ENCODE data around the gene CXCR5.

The CXCR5 gene

DNA sequence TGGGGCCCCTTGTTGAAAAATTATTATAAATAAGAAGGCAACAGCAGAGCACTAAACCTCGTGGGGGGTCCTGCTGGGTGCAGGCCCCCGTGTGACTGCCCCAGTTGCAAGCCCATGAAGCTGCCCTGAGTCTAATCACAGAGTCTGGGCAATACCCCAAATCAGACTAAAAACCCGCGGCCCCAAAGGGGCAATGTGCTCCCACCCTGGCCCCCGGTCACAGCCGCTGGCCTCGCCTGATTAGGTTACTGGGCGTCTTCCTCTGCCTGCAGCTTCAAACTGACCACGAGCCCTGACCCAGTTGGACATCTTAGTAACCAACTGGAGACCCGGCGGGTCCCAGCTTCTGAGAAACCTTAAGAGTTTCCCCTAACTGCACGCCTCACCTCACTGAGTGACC is 1.6 kb downstream of the CXCR5 start:
- Mint-ChIP-seq H3K4me1 (ENCODE audit: low read depth) (peaks cover 34% of the 10 kb centered on the region), H3K27me3 (ENCODE audit: low read depth) (no peaks in the 10 kb centered on the region), H3K9me3 (no peaks in the 10 kb centered on the region), H3K4me3 (no peak overlapping the region), H3K36me3 (ENCODE audit: low read depth) (no peaks in the 10 kb centered on the region), H3K27ac (no peak overlapping the region)
- no peak for DNase-seq (ENCODE audit: low spot score)

DNA sequence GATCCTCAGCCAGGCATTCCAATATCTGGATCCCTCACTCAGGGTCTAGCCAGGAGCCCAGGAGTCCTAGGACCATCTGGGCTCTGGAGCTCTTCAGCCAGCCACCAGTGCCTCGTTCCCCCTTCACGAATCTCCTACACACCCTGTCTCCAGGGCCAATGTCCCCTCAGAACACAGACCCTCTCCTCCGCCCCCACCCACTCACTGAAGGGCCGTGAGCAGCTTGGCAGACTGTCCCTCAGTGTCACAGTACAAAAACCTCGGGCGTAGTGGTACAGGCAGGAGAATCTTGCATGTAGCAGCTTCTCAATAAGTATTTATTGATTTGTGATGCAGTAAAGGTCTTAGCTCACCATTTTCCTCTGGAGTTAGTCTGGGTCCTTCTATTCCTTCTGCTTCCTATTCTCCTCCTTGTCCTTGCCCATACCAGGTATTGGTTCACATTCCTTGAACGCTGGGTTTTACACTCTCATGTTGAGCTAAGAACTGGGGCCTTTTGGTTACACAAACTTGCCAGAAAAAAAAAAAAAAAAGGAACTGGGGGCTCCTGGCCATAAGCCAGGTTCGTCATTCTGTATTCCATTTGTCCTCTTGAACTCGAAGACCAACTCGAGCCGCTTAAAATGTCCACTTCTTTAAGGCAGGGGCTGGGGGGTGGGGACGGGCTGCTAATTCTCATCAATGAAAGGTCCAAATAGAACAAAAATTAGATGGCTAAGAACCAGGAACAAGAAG is 2.3 kb downstream of the CXCR5 start:
- Mint-ChIP-seq H3K36me3 (ENCODE audit: low read depth) (no peaks in the 10 kb centered on the region), H3K9me3 (no peaks in the 10 kb centered on the region), H3K27ac (no peak overlapping the region), H3K4me3 (no peak overlapping the region), H3K27me3 (ENCODE audit: low read depth) (no peaks in the 10 kb centered on the region), H3K4me1 (ENCODE audit: low read depth) (peaks cover 34% of the 10 kb centered on the region)
- no peak for DNase-seq (ENCODE audit: low spot score)

DNA sequence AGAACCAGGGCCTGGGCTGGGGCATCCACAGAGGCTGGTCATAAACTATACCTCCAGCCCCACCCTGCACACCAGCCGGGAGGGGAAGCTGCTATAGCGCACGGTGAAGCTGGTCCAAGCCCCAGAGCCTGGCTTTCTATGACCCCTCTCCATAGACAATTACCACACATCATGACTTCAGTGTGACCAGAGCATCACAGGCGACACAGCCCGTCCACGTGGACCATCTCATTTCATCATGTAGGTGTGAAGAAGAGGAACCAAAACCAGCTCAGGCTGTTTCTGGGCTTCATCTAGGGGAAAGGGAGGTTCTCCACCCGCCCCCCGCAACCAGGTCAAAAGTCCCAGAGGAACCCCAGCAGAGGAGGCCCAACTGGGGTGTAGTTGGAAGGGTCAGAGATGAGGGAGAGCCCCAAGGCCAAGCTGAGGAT is 3.0 kb downstream of the CXCR5 start:
- Mint-ChIP-seq H3K4me1 (ENCODE audit: low read depth) (peaks cover 30% of the 10 kb centered on the region), H3K36me3 (ENCODE audit: low read depth) (no peaks in the 10 kb centered on the region), H3K27ac (no peak overlapping the region), H3K4me3 (no peak overlapping the region), H3K27me3 (ENCODE audit: low read depth) (no peaks in the 10 kb centered on the region), H3K9me3 (no peaks in the 10 kb centered on the region)
- DNase-seq (ENCODE audit: low spot score) = no peak

DNA sequence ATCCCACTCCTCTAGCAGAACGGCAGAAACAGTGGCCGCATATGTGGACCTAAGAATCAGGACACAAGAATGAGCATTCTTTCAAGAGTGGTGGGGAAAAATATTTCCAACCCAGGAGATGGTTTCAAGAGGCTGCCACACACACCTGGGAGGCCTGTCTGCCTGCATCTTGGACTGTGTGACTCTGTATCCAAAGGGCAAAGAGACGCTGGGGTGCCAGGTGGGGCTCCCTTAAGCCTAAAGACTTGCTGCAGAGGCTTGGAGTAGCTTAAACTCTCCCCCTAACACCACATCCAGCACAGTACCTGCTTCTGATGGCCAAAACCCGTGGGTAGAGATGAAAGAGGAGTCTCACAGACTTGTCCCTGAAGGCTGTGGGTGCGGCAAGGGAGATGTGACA is 3.5 kb downstream of the CXCR5 start:
- H3K36me3 Mint-ChIP-seq (ENCODE audit: low read depth) = no peaks in the 10 kb centered on the region
- no peak overlapping the region for H3K4me3 Mint-ChIP-seq
- H3K9me3 Mint-ChIP-seq = no peaks in the 10 kb centered on the region
- no peaks in the 10 kb centered on the region for H3K27me3 Mint-ChIP-seq (ENCODE audit: low read depth)
- H3K4me1 Mint-ChIP-seq (ENCODE audit: low read depth) = peaks cover 34% of the 10 kb centered on the region
- no peak for DNase-seq (ENCODE audit: low spot score)
- H3K27ac Mint-ChIP-seq = no peak overlapping the region

DNA sequence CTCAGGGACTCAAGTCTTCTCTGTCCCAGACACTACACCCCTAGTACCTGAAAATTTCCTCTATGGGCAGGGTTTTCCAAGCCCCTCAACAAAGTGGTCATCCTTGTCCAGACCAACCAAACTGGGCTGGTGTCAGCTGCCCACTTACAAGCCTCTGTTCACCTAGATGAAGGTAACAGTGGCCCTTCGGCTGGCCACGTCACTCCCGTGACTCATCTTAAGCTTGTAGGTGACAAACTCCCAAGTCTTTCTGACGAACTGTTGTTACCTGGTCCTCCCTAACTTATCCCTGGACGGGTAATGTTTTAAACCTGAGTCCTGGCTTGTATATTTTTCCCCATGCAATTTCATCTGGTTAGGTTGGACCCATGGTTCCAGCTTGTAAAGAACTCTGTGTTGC is 4.7 kb downstream of the CXCR5 start:
- no peak overlapping the region for H3K4me3 Mint-ChIP-seq
- H3K4me1 Mint-ChIP-seq (ENCODE audit: low read depth) = peaks cover 35% of the 10 kb centered on the region
- no peak for DNase-seq (ENCODE audit: low spot score)
- H3K9me3 Mint-ChIP-seq = no peaks in the 10 kb centered on the region
- no peaks in the 10 kb centered on the region for H3K36me3 Mint-ChIP-seq (ENCODE audit: low read depth)
- H3K27me3 Mint-ChIP-seq (ENCODE audit: low read depth) = no peaks in the 10 kb centered on the region
- H3K27ac Mint-ChIP-seq = no peak overlapping the region

DNA sequence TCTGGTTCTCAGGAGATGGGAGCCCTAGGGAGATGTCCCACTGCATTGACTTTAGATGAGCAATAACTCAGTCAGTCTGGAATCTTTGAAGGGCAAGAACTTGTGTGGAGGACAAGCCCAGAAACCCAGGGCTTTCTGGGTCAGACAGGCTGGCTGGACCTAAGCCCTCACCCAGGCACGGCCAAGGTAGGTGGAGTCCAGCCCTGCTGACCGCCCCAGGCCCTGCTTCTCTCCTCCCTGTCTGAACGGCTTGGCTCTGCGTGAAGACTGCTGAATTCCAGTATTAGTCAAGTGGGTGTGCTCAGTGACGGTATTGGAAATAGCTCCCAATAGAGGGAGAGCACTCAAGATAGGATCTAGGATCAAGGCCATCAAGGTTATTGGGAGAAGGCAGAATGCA is 6.1 kb downstream of the CXCR5 start:
- DNase-seq (ENCODE audit: low spot score) = no peak
- Mint-ChIP-seq H3K27me3 (ENCODE audit: low read depth) (no peaks in the 10 kb centered on the region), H3K9me3 (no peaks in the 10 kb centered on the region), H3K36me3 (ENCODE audit: low read depth) (peaks cover 1% of the 10 kb centered on the region), H3K4me3 (no peak overlapping the region), H3K27ac (no peak overlapping the region), H3K4me1 (ENCODE audit: low read depth) (peaks cover 39% of the 10 kb centered on the region)

DNA sequence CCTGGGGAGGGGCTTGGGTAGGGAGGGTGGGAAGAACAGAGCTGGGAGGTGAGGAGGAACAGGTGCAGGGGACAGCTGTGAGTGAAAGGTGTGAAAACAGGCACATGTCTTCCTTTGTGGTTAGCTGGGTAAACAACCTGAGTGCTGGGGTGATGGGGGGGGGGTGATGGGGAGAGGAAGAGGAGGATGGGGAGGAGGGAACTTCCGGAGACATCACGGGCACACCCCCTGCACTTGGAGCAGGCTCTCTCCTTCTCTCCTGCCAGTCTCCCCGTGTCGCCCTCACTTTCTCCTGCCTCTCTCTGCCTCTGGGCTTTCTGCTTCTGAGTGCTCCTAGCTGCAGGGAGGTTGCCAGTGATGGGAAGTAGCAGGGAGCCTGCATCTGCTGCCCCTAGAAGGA is 8.8 kb downstream of the CXCR5 start:
- no peak for DNase-seq (ENCODE audit: low spot score)

DNA sequence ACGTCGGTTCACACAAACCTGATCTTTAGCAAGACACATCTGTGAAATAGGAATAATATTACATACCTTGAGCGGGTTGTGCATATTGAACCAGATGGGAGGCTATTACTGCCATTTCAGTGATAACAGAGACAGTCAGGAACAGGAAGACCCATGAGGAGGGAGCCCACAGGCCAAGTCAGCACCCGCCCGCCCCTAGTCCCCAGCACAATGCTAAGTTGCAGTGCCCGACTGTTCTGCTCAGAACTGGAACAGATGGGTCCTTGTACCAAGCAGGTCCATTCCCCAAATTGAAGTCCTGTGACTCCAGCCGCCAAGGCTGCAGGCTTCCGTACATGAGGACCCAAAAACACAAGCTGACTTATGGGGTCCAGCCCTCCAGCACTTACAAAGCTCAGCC is 9.3 kb downstream of the CXCR5 start:
- peak overlapping the region; percentile 53 for H3K27ac Mint-ChIP-seq
- H3K4me3 Mint-ChIP-seq = peak overlapping the region; percentile 60
- peaks cover 54% of the 10 kb centered on the region for H3K4me1 Mint-ChIP-seq (ENCODE audit: low read depth)
- peaks cover 4% of the 10 kb centered on the region for H3K36me3 Mint-ChIP-seq (ENCODE audit: low read depth)
- DNase-seq (ENCODE audit: low spot score) = no peak
- H3K9me3 Mint-ChIP-seq = no peaks in the 10 kb centered on the region
- H3K27me3 Mint-ChIP-seq (ENCODE audit: low read depth) = no peaks in the 10 kb centered on the region

More for the DNA sequence above, 8.8 kb downstream of the CXCR5 start:
- peaks cover 3% of the 10 kb centered on the region for H3K36me3 Mint-ChIP-seq (ENCODE audit: low read depth)
- H3K27ac Mint-ChIP-seq = peak overlapping the region; percentile 53
- H3K9me3 Mint-ChIP-seq = no peaks in the 10 kb centered on the region
- peak overlapping the region; percentile 60 for H3K4me3 Mint-ChIP-seq
- no peaks in the 10 kb centered on the region for H3K27me3 Mint-ChIP-seq (ENCODE audit: low read depth)
- peaks cover 54% of the 10 kb centered on the region for H3K4me1 Mint-ChIP-seq (ENCODE audit: low read depth)

DNA sequence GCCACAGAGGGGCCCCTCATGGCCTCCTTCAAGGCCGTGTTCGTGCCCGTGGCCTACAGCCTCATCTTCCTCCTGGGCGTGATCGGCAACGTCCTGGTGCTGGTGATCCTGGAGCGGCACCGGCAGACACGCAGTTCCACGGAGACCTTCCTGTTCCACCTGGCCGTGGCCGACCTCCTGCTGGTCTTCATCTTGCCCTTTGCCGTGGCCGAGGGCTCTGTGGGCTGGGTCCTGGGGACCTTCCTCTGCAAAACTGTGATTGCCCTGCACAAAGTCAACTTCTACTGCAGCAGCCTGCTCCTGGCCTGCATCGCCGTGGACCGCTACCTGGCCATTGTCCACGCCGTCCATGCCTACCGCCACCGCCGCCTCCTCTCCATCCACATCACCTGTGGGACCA is 10.0 kb downstream of the CXCR5 start:
- Mint-ChIP-seq H3K27ac (no peak overlapping the region), H3K9me3 (no peaks in the 10 kb centered on the region), H3K36me3 (ENCODE audit: low read depth) (peaks cover 6% of the 10 kb centered on the region), H3K27me3 (ENCODE audit: low read depth) (no peaks in the 10 kb centered on the region), H3K4me3 (peak overlapping the region; percentile 30), H3K4me1 (ENCODE audit: low read depth) (peaks cover 54% of the 10 kb centered on the region)
- DNase-seq (ENCODE audit: low spot score) = no peak

DNA sequence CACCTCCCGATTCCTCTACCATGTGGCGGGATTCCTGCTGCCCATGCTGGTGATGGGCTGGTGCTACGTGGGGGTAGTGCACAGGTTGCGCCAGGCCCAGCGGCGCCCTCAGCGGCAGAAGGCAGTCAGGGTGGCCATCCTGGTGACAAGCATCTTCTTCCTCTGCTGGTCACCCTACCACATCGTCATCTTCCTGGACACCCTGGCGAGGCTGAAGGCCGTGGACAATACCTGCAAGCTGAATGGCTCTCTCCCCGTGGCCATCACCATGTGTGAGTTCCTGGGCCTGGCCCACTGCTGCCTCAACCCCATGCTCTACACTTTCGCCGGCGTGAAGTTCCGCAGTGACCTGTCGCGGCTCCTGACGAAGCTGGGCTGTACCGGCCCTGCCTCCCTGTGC is 10.5 kb downstream of the CXCR5 start:
- H3K27ac Mint-ChIP-seq = no peak overlapping the region
- no peak for DNase-seq (ENCODE audit: low spot score)
- peaks cover 54% of the 10 kb centered on the region for H3K4me1 Mint-ChIP-seq (ENCODE audit: low read depth)
- no peaks in the 10 kb centered on the region for H3K27me3 Mint-ChIP-seq (ENCODE audit: low read depth)
- peak overlapping the region; percentile 30 for H3K4me3 Mint-ChIP-seq
- no peaks in the 10 kb centered on the region for H3K9me3 Mint-ChIP-seq
- H3K36me3 Mint-ChIP-seq (ENCODE audit: low read depth) = peaks cover 8% of the 10 kb centered on the region

DNA sequence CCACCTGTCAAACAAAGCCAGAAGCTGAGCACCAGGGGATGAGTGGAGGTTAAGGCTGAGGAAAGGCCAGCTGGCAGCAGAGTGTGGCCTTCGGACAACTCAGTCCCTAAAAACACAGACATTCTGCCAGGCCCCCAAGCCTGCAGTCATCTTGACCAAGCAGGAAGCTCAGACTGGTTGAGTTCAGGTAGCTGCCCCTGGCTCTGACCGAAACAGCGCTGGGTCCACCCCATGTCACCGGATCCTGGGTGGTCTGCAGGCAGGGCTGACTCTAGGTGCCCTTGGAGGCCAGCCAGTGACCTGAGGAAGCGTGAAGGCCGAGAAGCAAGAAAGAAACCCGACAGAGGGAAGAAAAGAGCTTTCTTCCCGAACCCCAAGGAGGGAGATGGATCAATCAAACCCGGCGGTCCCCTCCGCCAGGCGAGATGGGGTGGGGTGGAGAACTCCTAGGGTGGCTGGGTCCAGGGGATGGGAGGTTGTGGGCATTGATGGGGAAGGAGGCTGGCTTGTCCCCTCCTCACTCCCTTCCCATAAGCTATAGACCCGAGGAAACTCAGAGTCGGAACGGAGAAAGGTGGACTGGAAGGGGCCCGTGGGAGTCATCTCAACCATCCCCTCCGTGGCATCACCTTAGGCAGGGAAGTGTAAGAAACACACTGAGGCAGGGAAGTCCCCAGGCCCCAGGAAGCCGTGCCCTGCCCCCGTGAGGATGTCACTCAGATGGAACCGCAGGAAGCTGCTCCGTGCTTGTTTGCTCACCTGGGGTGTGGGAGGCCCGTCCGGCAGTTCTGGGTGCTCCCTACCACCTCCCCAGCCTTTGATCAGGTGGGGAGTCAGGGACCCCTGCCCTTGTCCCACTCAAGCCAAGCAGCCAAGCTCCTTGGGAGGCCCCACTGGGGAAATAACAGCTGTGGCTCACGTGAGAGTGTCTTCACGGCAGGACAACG is 11.7 kb downstream of the CXCR5 start:
- Mint-ChIP-seq H3K9me3 (no peaks in the 10 kb centered on the region), H3K27me3 (ENCODE audit: low read depth) (no peaks in the 10 kb centered on the region), H3K36me3 (ENCODE audit: low read depth) (peaks cover 11% of the 10 kb centered on the region), H3K4me3 (peak overlapping the region; percentile 74), H3K4me1 (ENCODE audit: low read depth) (peaks cover 52% of the 10 kb centered on the region), H3K27ac (peak overlapping the region; percentile 76)
- peak; percentile 66 for DNase-seq (ENCODE audit: low spot score)

DNA sequence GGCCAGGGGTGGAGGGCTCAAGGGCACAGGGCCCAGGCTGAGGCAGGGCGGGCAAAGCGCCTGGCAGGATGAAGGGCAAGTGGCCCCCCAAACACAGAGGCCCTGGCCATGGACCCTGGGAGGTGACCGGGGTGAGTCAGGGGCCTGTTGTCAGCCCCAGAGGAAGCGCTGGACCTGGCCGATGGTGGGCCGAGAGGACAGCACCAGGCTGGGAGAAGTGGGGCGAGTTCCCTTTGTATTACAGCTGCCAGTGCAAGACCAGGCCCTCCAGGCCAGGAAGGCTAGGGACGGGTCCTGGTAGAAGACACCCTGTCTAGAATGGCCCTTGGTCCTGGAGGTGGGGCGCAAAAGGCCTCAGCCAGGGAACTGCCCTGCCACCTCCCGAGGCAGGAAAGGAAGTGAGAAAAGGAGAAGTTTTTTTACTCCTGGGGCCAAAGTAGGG is 12.8 kb downstream of the CXCR5 start:
- DNase-seq (ENCODE audit: low spot score) = no peak
- Mint-ChIP-seq H3K9me3 (no peaks in the 10 kb centered on the region), H3K4me3 (no peak overlapping the region), H3K27me3 (ENCODE audit: low read depth) (no peaks in the 10 kb centered on the region), H3K4me1 (ENCODE audit: low read depth) (peaks cover 46% of the 10 kb centered on the region), H3K27ac (peak overlapping the region; percentile 0), H3K36me3 (ENCODE audit: low read depth) (peaks cover 18% of the 10 kb centered on the region)

DNA sequence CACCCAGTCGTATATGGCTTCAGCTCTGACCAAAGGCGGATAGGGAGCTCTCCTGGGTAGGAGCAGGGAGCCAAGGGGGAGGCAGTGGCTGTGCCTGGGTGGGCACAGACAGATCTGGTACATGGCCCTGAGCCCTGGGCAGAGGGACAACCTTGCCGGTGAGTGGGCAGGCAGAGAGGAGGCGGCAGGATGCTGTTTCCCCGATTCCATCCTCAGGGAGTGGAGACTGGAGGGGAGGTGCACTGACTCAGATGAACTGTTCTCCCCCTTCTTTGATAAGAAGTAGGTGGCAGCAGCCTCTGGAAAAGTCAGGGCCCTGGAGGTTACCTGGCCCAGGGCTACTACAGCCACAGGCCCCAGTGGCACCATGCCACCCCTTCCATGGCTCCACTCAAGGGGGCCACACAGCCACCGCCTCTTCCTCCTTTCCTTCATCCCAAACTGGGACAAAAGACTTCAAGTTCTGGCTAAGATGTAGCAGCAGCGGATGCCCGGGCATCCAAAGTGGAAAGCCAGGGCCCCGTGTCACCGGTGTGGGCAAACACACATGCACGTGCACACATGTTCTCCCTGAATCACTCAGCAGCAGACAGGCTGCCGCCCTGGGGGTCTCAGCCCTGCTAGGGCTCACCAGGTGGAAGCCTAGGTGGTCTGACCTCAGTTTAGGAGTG is 13.4 kb downstream of the CXCR5 start:
- no peaks in the 10 kb centered on the region for H3K9me3 Mint-ChIP-seq
- no peaks in the 10 kb centered on the region for H3K27me3 Mint-ChIP-seq (ENCODE audit: low read depth)
- no peak overlapping the region for H3K4me3 Mint-ChIP-seq
- peaks cover 20% of the 10 kb centered on the region for H3K36me3 Mint-ChIP-seq (ENCODE audit: low read depth)
- DNase-seq (ENCODE audit: low spot score) = no peak
- peaks cover 42% of the 10 kb centered on the region for H3K4me1 Mint-ChIP-seq (ENCODE audit: low read depth)
- peak overlapping the region; percentile 38 for H3K27ac Mint-ChIP-seq
